HL-60 (cell line): ENCODE results near the gene MCRS1.

Experiments
- CTCF ChIP-seq: IDR thresholded peaks from one replicate; pipeline ENCODE4 v1.5.1; 2011; ENCODE audit warnings: low read length, control low read depth, inconsistent platforms; ENCODE audit not compliant: insufficient read depth
- GABPA ChIP-seq: IDR thresholded peaks from 2 replicates; pipeline ENCODE4 v1.6.1; 2012; ENCODE audit warnings: low read depth
- POLR2AphosphoS5 ChIP-seq: IDR thresholded peaks from 2 replicates; pipeline ENCODE4 v1.6.1; 2012; ENCODE audit warnings: low read depth
- TF ChIP-seq, protein P1 (sequence below): IDR thresholded peaks from 2 replicates; pipeline ENCODE4 v1.6.1; 2012; ENCODE audit warnings: low read depth; ENCODE audit not compliant: insufficient replicate concordance

DNA sequence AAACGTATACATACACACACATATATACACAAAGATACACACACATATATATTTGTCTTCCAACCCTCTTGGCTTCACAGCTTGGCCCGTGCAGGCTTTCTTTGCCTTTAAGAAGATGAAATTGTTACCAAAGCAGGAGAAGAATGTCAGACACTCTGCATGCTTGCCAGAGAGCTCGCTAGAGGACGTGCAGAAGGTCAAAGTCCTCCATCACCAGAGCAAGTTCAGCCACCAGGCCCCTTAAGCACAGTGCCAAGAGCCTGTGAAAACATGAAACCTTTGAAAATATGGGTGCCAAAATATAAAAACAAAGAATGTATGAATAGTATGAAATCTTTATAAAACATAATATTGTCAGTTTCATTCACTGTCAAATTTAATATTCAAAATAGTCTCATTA is 14.9 kb upstream of the MCRS1 start:
- TF ChIP-seq CTCF (no peak), POLR2AphosphoS5 (no peak), GABPA (no peak)
- TF ChIP-seq, protein P1, sequence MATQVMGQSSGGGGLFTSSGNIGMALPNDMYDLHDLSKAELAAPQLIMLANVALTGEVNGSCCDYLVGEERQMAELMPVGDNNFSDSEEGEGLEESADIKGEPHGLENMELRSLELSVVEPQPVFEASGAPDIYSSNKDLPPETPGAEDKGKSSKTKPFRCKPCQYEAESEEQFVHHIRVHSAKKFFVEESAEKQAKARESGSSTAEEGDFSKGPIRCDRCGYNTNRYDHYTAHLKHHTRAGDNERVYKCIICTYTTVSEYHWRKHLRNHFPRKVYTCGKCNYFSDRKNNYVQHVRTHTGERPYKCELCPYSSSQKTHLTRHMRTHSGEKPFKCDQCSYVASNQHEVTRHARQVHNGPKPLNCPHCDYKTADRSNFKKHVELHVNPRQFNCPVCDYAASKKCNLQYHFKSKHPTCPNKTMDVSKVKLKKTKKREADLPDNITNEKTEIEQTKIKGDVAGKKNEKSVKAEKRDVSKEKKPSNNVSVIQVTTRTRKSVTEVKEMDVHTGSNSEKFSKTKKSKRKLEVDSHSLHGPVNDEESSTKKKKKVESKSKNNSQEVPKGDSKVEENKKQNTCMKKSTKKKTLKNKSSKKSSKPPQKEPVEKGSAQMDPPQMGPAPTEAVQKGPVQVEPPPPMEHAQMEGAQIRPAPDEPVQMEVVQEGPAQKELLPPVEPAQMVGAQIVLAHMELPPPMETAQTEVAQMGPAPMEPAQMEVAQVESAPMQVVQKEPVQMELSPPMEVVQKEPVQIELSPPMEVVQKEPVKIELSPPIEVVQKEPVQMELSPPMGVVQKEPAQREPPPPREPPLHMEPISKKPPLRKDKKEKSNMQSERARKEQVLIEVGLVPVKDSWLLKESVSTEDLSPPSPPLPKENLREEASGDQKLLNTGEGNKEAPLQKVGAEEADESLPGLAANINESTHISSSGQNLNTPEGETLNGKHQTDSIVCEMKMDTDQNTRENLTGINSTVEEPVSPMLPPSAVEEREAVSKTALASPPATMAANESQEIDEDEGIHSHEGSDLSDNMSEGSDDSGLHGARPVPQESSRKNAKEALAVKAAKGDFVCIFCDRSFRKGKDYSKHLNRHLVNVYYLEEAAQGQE, result no peak
